Inflammatory macrophage treated with lipopolysaccharide for 4 hours (primary cell): ENCODE data around the gene CDC26.

Source experiments
- DNase-seq: peaks from one replicate; pipeline ENCODE4 v3.0.0-alpha.2; 2020

CDC26 gene

DNA sequence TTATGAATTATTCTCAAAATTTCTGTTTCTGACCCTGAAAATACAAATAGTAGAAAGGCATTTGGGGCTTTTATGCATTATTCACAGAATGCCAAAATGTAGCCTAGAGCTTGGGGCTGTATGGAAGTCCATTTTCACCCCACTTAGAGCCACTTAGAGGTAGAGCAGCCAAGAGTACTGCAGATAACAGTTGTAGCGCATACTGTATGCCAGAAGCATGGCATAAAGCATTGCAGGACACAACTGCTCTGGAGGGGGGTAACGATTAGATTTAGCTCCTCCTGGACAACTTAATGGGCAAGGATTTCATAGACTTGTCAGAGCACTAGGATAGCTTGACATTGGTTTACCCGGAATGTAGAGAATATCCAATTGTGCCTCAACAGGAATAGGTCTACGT, 38.3 kb downstream of the CDC26 start:
- no peak for DNase-seq

DNA sequence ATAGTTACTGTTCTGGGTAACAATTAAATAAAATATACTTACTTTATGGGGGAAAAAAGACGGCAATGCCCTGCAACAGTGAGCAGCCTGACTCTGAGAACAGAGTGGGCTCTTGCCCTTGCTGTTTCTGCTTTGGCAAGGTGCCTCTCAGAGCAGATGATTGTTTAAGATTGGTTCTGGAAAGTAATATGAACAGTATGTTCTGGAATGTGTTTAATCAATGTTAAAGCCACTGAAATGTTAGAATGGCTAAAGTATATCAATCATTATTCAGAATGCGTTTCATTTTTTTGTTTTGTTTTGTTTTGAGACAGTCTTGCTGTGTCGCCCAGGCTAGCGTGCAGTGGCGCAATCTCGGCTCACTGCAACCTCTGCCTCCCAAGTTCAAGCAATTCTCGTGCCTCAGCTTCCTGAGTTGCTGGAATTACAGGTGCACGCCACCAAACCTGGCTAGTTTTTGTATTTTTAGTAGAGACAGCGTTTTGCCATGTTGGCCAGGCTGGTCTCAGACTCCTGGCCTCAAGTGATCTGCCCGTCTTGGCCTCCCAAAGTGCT, 39.6 kb downstream of the CDC26 start:
- DNase-seq = peak; percentile 16

DNA sequence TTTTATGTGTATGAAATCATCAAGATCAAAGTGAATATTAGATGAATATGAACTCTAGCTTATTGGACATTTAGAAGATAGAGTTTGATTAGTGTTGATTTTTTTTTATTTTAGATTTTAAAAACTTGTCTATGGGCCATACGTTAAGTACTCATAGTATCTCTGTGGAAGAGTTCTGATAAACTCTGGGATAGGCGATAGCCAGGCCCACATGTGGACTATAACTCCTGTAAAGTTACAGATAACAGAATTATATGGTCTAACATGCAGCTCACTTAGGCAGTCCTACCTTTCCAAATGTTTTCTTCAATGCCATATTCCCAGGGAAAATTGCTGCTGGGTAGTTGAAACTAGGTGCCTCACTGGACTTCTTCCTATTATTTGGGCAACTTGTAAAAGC, 43.7 kb downstream of the CDC26 start:
- DNase-seq = no peak

DNA sequence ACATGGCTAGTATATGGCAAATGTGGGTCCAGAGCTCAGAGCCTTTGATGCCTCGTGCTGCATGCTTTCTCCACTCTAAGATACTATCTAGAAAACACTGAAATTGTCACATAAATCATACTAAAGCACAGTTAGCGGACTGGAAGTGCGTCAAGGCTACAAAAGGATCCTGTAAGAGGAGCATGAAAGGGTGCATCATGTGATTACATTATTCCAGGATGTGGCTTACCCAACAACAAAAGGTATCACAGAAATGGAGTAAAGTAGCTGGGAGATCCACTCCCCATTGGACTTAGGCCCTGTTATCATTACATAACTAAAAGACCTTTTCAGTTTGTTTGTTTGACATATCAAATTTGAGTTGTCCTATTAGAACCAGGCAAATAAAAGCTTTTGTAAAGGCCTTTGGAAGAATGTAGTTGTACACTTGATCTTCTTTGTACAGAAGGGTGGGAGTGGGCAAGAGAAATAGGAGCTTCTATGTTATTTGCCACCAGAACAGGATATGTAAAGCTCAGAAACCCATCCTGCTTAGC, 47.2 kb downstream of the CDC26 start:
- no peak for DNase-seq

DNA sequence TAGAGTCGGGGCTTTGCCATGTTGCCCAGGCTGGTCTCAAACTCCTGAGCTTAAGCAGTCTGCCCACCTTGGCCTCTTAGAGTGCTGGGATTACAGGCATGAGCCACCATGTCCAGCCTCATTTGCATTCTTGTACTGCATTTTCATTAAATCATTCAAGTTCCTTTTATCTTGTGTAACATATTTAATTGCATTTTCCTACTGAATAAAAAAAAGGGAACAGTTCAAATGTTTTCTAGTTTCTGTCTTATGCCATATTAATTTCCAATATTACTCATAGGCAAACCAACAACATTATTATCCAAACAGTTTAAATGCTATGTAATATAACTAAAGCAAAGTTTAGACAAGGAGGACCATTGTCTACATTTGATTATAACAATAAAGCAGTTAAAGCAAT, 47.9 kb downstream of the CDC26 start:
- peak; percentile 79 for DNase-seq

DNA sequence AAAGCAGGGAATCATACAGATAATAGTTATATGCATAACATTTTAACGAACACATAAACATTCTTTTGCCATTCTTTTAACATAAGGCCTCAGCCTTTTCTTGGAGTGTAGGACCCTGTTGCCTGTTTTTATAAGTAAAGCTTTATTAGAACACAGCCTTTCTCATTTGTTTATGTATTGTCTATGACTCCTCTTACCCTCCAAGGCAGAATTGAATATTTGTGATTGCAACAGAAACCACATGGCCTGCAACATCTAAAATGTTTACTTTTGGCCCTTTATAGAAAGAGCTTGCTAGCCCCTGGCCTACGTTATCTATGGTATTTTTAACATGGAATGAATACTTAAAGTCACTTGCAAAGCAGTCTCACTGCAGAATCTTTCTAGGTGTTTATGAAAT, 51.4 kb downstream of the CDC26 start:
- DNase-seq = no peak

DNA sequence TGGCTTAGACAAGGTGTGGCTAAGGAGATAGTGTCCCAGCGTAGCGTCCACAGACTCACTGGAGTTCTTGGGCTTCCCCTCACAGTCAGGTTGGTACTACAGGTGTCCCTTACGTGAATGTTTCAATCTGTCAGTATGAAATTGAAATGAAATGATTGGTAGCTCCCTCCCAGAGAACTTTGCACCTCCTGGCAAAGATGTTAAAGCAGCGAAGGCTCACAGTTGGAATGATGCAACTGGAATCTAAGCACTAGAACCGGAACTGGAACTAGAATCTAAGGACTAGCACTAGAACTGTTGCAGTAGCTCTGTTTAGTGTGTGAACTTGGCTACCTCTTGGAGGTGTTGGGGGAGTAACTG, 52.9 kb downstream of the CDC26 start:
- peak; percentile 74 for DNase-seq

DNA sequence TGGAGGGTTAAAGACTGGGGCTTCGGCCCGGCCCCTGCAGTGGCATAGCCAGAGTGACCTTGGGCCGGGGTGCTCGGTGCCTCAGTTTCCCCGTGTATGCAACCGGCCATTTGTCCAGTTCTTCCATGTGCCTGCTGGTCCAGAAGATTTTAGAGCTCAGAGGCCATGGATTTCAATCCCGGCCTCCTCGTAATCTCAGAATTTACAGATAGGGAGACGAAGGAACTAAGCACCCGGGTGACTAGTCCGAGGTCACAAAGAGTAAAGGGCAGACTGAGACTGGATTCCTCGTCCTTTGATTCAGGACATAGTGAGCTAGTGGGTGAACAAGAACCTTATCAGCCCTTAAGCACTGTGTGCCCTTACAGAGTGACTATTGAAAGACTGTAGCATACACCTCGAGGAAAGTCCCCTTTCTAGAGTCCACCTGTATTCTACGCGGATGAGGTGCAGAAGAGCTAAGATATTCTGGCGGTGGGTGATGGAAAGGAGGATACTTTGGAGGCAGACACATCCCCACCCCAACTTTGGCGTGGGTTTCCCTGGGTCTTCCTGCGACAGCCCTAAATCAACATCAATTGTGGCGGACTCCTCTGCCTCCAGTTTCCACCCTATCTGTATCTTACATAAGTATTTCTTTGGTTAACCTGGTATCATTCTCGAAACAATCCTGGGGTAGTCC, 53.4 kb downstream of the CDC26 start:
- DNase-seq = peak; percentile 11

DNA sequence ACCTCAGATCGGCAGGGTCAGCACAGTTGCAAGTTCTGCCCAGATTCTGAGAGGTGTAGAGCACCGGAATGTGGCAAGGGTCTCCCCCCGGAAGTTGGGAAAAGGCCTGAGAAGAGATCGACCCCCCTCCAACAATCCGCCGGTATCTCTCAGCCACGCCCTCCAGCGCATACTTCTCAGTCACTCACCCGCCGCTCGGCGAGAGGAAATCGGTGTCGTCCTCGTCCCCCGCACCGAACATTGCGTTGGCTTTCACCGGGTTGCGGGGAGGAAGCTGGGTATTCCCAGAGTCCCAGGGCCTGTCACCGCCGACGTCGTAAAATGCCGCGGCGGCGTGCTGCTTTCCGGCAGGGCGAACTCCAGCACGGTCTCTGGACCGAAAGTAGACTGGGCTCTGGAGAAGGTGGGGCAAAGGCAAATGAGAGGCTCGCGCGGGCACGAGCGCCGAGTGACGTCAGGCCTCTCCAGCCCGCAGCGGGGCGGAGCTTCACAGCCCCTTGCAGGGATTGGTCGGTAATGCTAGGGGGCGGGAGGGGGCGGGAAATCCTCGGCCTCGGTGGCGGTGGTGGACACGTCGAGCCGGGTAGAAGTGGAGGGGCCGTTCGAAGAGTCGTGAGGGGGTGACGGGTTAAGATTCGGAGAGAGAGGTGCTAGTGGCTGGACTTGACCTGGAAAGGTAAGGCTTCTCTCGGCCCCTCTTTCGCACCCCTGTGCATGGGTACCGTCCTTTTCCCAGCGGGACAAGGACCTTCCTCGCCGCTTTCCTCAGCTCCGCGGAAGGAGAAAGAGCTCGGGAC, 54.2 kb downstream of the CDC26 start, which contains the start of the genes FKBP15 and SLC31A1:
Gene FKBP15, minus strand, starts transcription at position 275 of the 797 bp plus-strand sequence. Its CDS starts 34 bp downstream, at position 241.
Gene SLC31A1, plus strand, starts transcription at position 542 of the 797 bp plus-strand sequence. CDS start 34,605 bp downstream, outside the sequence.
- DNase-seq = peak; percentile 99

DNA sequence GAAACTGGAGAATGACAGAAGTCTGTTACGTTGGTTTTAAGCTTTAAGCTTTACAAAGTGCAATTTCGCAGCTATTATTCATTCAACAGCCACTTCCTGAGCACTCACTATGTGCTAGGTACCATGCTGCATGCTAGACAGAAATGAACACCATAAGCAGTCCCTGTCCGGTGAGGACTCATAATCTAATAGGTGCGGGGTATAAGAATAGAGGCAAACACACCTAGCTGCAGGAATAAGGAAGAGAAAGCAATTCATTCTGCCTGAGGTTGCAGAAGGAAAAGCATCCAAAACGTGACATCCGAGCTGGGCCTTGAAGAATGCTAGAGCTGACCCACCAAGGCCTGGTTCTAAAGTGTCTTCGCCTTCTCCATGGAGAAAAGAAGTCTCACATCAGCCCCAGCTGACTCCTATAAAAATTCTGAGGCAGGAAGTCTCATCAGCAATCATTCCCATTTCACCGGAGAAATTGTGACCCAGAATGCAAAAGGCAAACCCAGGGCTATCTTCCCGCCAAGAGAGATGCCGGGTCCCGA, 54.8 kb downstream of the CDC26 start:
- DNase-seq = peak; percentile 26

DNA sequence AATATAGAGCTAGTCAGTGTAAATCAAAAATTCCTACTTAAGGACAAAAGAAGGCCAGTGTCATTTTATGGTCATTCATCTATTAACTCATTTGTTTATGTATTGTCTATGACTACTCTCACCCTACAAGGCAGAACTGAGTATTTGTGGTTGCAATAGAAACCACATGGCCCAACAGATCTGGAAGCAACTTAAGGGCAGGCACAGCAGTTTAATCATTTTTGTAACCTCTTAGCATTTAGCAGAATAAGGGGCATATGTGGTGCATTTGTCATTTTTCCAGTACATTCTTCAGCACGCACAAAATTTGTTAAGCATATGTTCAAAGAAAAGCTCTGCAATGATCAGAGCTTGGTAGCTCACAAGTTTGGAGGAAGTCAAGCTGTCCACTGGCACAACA, 55.4 kb downstream of the CDC26 start:
- peak; percentile 89 for DNase-seq

DNA sequence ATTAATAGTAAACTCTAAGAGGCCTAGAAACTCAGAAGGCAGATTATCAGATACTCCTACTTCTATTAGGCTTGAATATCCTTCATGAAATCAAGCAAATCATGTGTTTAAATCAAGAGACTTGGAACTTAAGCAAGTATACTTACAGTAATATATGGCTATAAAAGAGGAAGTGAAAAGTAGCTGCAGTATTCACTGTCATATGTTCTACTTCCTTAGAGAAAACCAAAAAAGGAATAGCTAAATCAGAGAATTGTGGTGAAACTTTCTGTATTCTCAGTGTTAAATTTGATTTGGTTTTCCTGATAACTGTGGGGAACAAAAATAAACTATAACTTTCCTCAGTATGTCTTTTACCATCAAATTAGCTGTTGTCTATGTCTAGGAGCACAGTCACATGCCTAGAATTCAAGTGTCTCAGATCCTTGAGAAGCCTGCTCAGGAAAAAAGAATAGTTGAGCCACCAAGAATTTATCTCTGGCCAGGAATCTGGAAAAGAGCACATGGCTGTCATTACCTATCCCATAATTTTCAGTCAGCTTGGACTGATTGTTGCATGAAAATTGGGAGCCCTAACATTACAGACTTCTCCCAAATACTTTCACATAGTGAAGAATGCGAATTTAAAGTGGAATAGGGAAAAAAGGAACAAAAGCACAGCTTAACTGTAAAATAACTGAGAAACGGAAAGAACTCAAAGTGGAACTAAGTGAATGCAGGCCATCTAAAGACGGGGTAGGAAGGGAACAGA, 56.0 kb downstream of the CDC26 start:
- DNase-seq = peak; percentile 94
